Fibroblast of villous mesenchyme (primary cell): ENCODE results near the gene DKK2. TPM values are rescaled to one million over a fixed set of nuclear protein-coding genes. Genes with fewer than 3 reads are reported as not detected.
A peak's percentile ranks its signal among the peaks of the same experiment; 100 is the strongest.

ENCODE experiments used
- DNase-seq: peaks from one replicate; pipeline ENCODE4 v3.0.0-alpha.2; 2010; ENCODE audit warnings: low read depth
- H3K4me3 ChIP-seq: 2 replicates; pipeline ENCODE4 v1.5.1; 2011; ENCODE audit warnings: low read depth, mild to moderate bottlenecking, low read length
- CTCF ChIP-seq: IDR thresholded peaks from 2 replicates; pipeline ENCODE4 v1.5.1; 2012; ENCODE audit warnings: low read depth, mild to moderate bottlenecking, low read length; ENCODE audit not compliant: insufficient read depth
- total RNA-seq: library from RNA; depleted of rRNA; stranded (reverse); fragments of >200 nt; gene quantifications from 2 replicates; pipeline ENCODE4 v1.2.3, GENCODE V29; 2012

DKK2 gene
- total RNA-seq, 1 donor: 0.43 TPM

GRCh38 chr4:107017443-107018343 lies 18.4 kb downstream of the DKK2 start:
- no peak overlapping the region for H3K4me3 ChIP-seq
- DNase-seq: peak; percentile 38
- no peak for TF ChIP-seq CTCF

GRCh38 chr4:107011312-107011711 lies 24.8 kb downstream of the DKK2 start:
- no peak overlapping the region for H3K4me3 ChIP-seq
- no peak for DNase-seq
- no peak for TF ChIP-seq CTCF

GRCh38 chr4:107009196-107009968 lies 26.7 kb downstream of the DKK2 start:
- no peak for DNase-seq
- H3K4me3 ChIP-seq: no peak overlapping the region
- no peak for TF ChIP-seq CTCF

- H3K4me3 ChIP-seq: no peak overlapping the region
- TF ChIP-seq CTCF: no peak
- no peak for DNase-seq
Observed at GRCh38 chr4:107008115-107008514, 28.0 kb downstream of the DKK2 start.

- TF ChIP-seq CTCF: no peak
Observed at GRCh38 chr4:107006218-107006617, 29.9 kb downstream of the DKK2 start.

GRCh38 chr4:106996490-106996889 lies 39.6 kb downstream of the DKK2 start:
- TF ChIP-seq CTCF: no peak
- no peak overlapping the region for H3K4me3 ChIP-seq
- no peak for DNase-seq

More at GRCh38 chr4:107006218-107006617, 29.9 kb downstream of the DKK2 start:
- no peak overlapping the region for H3K4me3 ChIP-seq
- no peak for DNase-seq
